Psoas muscle (tissue), 8 donors: ENCODE data around the gene CELA3A. TPM values are rescaled to one million over a fixed set of nuclear protein-coding genes. Genes with fewer than 3 reads are reported as not detected.

ENCODE experiments used
- ATAC-seq, 4 donors: fragments of 200-7000 bp; cut with Tn5 transposase; one replicate each; pipeline ENCODE4 v1.9.1; 2020; ENCODE audit warnings: moderate library complexity in 3 of 4, mild to moderate bottlenecking in 2 of 4
- DNase-seq, 2 donors: peaks; one replicate each; pipeline ENCODE4 v3.0.0-alpha.2; 2020
- H3K27ac ChIP-seq: fragments of 200-600 bp; one replicate; pipeline ENCODE4 v1.8.0; 2022
- H3K27me3 ChIP-seq, 3 donors: fragments of 200-600 bp in 1 of 3; one replicate each; pipeline versions ENCODE4 v1.6.1 to v1.8.0; 2013 to 2022; ENCODE audit warnings: low read length in 2 of 3, mild to moderate bottlenecking in 2 of 3, moderate library complexity in 1 of 3; ENCODE audit not compliant: insufficient read depth in 3 of 3
- H3K36me3 ChIP-seq, 2 donors: fragments of 200-600 bp in 1 of 2; one replicate each; pipeline versions ENCODE4 v1.6.1 to v1.8.0; 2013 to 2022; ENCODE audit warnings: low read depth in 1 of 2, mild to moderate bottlenecking in 1 of 2, moderate library complexity in 1 of 2; ENCODE audit not compliant: insufficient read depth in 1 of 2
- H3K4me1 ChIP-seq: fragments of 200-600 bp; one replicate; pipeline ENCODE4 v1.8.0; 2022
- H3K4me3 ChIP-seq: fragments of 200-600 bp; one replicate; pipeline ENCODE4 v1.8.0; 2022; ENCODE audit warnings: mild to moderate bottlenecking
- H3K9me3 ChIP-seq: fragments of 200-600 bp; one replicate; pipeline ENCODE4 v1.8.0; 2022
- CTCF ChIP-seq: fragments of 200-600 bp; IDR thresholded peaks from one replicate; pipeline ENCODE4 v1.8.0; 2022; ENCODE audit warnings: antibody characterized with exemption
- WGBS, 3 donors: extraction: QIAGEN DNeasy Blood & Tissue Kit; methylation state at CpG; one replicate each; pipeline versions ENCODE4 v1.1.6 to v1.1.7; 2013; 5-methylcytosine and 5-hydroxymethylcytosine counted together
- intact Hi-C, 2 donors: fragments of 100-400 bp; cut with DNase I; formaldehyde crosslinking; loops; one replicate each; pipeline versions ENCODE4 v1.11.0 to v1.14.2; 2022
- polyA plus RNA-seq, 3 donors: library from polyadenylated mRNA; stranded (reverse); fragments of 200-250 nt; gene quantifications; one replicate each; pipeline ENCODE4 v1.2.3, GENCODE V29; 2013
- total RNA-seq, 4 donors: library from RNA; stranded (reverse); fragmentation: NEBNext Ultra II Directional in 2 of 4; extraction: Animal tissue kit (Norgen Biotek cat#: 25700) in 2 of 4; gene quantifications; one replicate each; pipeline versions ENCODE4 v1.2.1 to v1.2.4, GENCODE V29; 2021 to 2023
- donor health status: healthy with polysubstance abuse.
- donor health status: DM: no; HTN: no; CAD: no; lungs with moderate emphysema.
- donor health status: Bipolar disorder and iron deficiency.
- donor health status: healthy.
- donor health status: DM: yes; HTN: yes; CAD: no.
- donor health status: DM: no; HTN: no; CAD: no.
- donor health status: DM: no; HTN: no; CAD: no.
- donor health status: DM: yes; HTN: yes; CAD: no.

The CELA3A gene
- total and polyA plus RNA-seq, 7 donors, result 0.62 to 4.0 (median 1.4) TPM; not detected in 3

DNA sequence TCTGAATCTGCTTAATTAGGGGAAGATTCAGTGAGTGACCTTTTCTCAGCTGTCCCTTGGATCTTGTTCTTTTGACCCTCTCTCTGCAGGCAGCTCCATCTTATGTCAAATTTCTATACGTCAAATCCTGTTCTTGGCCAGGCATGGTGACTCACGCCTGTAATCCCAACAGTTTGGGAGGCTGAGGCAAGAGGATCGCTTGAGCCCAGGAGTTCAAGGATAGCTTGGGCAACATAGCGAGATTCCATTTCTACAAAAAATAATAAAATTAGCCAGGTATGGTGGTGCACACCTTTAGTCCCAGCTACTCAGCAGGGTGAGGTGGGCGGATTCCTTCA lies 38.8 kb downstream of the CELA3A start:
- ATAC-seq (no peak), DNase-seq (no peak)
- 94 to 97% (median 97%) methylated on average over 5 of the region's 5 CpGs for WGBS, 3 donors
- Histone ChIP-seq H3K4me3 (no peak overlapping the region), H3K27ac (no peak overlapping the region), H3K27me3 (no peaks in the 10 kb centered on the region), H3K36me3 (no peaks in the 10 kb centered on the region), H3K9me3 (no peaks in the 10 kb centered on the region), H3K4me1 (peaks cover 20% of the 10 kb centered on the region)
- intact Hi-C loops, result no loop called here
- no peak for TF ChIP-seq CTCF

DNA sequence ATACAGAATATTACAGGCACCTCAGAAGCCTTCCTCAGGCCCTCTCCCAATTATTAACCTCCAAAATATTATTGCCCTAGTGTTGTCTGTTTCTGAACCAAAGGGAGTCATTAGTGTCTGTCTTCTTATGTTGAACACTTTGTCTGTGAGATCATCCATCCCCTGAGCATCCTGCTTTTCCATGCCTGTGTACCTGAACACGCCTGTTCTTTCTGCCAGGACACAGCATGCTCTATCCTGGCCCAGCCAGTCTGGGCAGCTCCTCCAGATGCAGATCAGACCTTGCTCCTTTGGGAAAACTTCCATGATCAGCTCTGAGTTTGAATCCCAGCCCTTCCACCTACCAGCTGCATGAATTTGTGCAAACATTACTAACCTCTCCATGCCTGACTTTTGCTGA lies 40.0 kb downstream of the CELA3A start:
- H3K27ac ChIP-seq, result no peak overlapping the region
- 94 to 97% (median 97%) methylated on average over 1 of the region's 1 CpG for WGBS, 3 donors
- no peak for ATAC-seq
- H3K4me3 ChIP-seq, result no peak overlapping the region
- no peaks in the 10 kb centered on the region for H3K27me3 ChIP-seq
- H3K4me1 ChIP-seq, result peaks cover 20% of the 10 kb centered on the region
- intact Hi-C loops, result no loop called here
- no peak for DNase-seq
- H3K9me3 ChIP-seq, result no peaks in the 10 kb centered on the region
- TF ChIP-seq CTCF, result no peak
- H3K36me3 ChIP-seq, result no peaks in the 10 kb centered on the region

GRCh38 chr1:22043198-22043769 lies 41.8 kb downstream of the CELA3A start:
- 55 to 85% (median 84%) methylated on average over 3 of the region's 3 CpGs for WGBS, 3 donors
- H3K27ac ChIP-seq, result no peak overlapping the region
- intact Hi-C loops, result no loop called here
- no peaks in the 10 kb centered on the region for H3K9me3 ChIP-seq
- no peaks in the 10 kb centered on the region for H3K27me3 ChIP-seq
- TF ChIP-seq CTCF, result no peak
- no peaks in the 10 kb centered on the region for H3K36me3 ChIP-seq
- no peak for ATAC-seq
- no peak for DNase-seq
- H3K4me1 ChIP-seq, result peaks cover 7% of the 10 kb centered on the region
- no peak overlapping the region for H3K4me3 ChIP-seq

DNA sequence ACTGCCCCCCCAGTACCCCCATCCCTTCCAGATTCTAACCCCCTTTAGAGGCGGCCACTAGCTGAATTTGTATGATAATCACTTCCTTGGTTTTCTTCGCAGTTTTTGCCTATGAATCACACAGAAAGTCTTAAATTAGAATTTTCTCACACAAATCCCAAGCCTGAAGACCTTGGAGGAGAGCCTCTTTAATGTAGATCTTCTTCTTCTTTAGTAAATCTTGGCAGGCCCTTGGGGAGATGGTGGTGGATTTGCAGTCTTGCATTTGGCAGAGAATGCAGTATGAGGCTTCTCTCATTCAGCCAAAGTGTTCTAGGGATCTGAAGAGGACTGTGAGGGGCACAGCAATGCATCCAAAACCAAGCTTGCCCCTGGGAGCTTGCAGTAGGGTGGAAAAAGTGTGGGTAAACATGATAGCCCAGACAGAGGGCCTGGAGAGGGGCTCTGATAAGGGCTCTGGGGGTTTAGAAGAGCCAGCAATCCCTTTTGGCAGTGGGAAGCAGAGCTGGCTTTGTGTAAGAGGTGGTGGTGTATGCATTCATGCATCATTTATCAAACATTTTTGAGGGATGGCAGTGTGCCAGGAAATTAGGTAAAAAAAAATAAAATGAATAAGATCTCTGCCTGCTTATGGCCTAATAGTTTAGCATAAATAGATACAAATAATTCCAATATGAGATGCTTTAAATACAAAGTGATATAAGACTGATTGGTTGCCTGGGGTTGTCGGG lies 43.4 kb downstream of the CELA3A start:
- no peaks in the 10 kb centered on the region for H3K9me3 ChIP-seq
- H3K27me3 ChIP-seq, result no peaks in the 10 kb centered on the region
- TF ChIP-seq CTCF, result no peak
- WGBS, 3 donors, result 77 to 82% (median 81%) methylated on average over 3 of the region's 3 CpGs
- no peaks in the 10 kb centered on the region for H3K36me3 ChIP-seq
- DNase-seq, result no peak
- no peak overlapping the region for H3K4me3 ChIP-seq
- H3K4me1 ChIP-seq, result peaks cover 2% of the 10 kb centered on the region
- ATAC-seq, result no peak
- no peak overlapping the region for H3K27ac ChIP-seq
- intact Hi-C loops, result no loop called here
